ENCODE results near the gene HMCN2.

DNA sequence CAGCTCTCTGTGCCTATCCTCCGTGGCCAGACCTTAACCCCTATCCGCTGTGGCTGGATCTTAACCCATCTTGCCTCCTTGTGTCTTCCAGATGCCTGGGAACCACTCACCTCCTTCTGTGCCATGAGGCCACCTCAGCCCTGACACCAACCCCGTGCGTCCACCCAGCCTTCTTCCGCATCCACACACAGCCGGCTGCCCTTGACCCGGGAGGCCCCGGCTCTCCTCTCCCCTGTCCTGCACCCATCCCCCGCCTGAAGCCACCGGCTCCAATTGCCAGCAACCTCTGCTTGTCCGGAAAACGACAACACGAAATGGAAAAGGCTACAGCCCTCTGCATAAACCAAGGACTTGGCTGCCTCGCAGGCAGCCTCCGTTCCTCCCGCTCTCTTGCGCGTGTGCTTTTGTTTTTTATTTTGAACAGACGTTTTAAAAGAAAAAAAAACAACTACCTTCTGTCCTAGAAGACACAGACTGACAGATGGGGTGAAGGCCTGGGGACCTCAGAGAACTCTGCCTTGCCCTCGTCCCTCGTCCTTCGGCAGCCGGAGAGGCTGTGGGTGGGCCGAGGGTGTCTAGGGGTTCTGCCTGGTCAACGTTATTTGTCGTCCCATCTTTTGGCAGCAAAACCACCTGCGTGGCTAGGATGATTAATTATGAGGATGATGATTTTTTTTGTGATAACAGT is 32.5 kb upstream of the HMCN2 start:
- TF ChIP-seq, protein P1, sequence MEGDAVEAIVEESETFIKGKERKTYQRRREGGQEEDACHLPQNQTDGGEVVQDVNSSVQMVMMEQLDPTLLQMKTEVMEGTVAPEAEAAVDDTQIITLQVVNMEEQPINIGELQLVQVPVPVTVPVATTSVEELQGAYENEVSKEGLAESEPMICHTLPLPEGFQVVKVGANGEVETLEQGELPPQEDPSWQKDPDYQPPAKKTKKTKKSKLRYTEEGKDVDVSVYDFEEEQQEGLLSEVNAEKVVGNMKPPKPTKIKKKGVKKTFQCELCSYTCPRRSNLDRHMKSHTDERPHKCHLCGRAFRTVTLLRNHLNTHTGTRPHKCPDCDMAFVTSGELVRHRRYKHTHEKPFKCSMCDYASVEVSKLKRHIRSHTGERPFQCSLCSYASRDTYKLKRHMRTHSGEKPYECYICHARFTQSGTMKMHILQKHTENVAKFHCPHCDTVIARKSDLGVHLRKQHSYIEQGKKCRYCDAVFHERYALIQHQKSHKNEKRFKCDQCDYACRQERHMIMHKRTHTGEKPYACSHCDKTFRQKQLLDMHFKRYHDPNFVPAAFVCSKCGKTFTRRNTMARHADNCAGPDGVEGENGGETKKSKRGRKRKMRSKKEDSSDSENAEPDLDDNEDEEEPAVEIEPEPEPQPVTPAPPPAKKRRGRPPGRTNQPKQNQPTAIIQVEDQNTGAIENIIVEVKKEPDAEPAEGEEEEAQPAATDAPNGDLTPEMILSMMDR (IDR thresholded peaks at IDR 0.05) = no peak
- TF ChIP-seq POLR2A (IDR thresholded peaks at IDR 0.05) = no peak

Measured in right lobe of liver (tissue), 4 donors.